COLO668 (cell line): ENCODE results near the gene INF2.
"Not testable (repeated sequence)": the region's sequence is repeated elsewhere in the genome, so short reads cannot be mapped to it uniquely, and the experiment has no call there.

Source experiments
- DNase-seq: peaks from one replicate; lab custom pipeline; 2025; ENCODE audit not compliant: unreplicated experiment; lab: John Stamatoyannopoulos, UW

INF2 gene

GRCh38 chr14:104717646-104718045 lies 28.2 kb downstream of the INF2 start:
- no peak for DNase-seq

GRCh38 chr14:104718147-104718546 lies 28.7 kb downstream of the INF2 start:
- no peak for DNase-seq

- DNase-seq: no peak
These were observed 29.5 kb downstream of the INF2 start for GRCh38 chr14:104718871-104719270.

- no peak for DNase-seq
These were observed 29.9 kb downstream of the INF2 start for GRCh38 chr14:104719343-104719742.

- DNase-seq: no peak
These were observed 32.4 kb downstream of the INF2 start for GRCh38 chr14:104721505-104722431.

GRCh38 chr14:104722938-104723650 lies 33.7 kb downstream of the INF2 start:
- no peak for DNase-seq

GRCh38 chr14:104723651-104724406 lies 34.4 kb downstream of the INF2 start, which contains the start of gene ADSS1:
Gene ADSS1, plus strand, starts transcription at chr14:104724229. Its CDS starts 42 bp downstream, at chr14:104724271.
- DNase-seq: peak; percentile 56

- peak; percentile 36 for DNase-seq
These were observed 35.1 kb downstream of the INF2 start for GRCh38 chr14:104724407-104724980.

- peak; percentile 41 for DNase-seq
These were observed 35.8 kb downstream of the INF2 start for GRCh38 chr14:104724981-104725771.

- DNase-seq: no peak
These were observed 36.5 kb downstream of the INF2 start for GRCh38 chr14:104725772-104726548.

- peak; percentile 16 for DNase-seq
These were observed 37.4 kb downstream of the INF2 start for GRCh38 chr14:104726600-104727451.

GRCh38 chr14:104728631-104729030 lies 39.2 kb downstream of the INF2 start:
- no peak for DNase-seq

GRCh38 chr14:104729176-104729834 lies 39.9 kb downstream of the INF2 start:
- DNase-seq: not testable (repeated sequence)

GRCh38 chr14:104729835-104730181 lies 40.4 kb downstream of the INF2 start:
- no peak for DNase-seq

GRCh38 chr14:104730487-104730886 lies 41.1 kb downstream of the INF2 start:
- no peak for DNase-seq

- DNase-seq: no peak
These were observed 42.2 kb downstream of the INF2 start for GRCh38 chr14:104731320-104732294.

GRCh38 chr14:104732355-104732804 lies 43.0 kb downstream of the INF2 start:
- DNase-seq: no peak
